KG1 (cell line): ENCODE data around the gene PCYT2.
A peak's percentile ranks its signal among the peaks of the same experiment; 100 is the strongest.

Experiments used
- DNase-seq: peaks from one replicate; lab custom pipeline; 2025; lab: John Stamatoyannopoulos, UW

The PCYT2 gene

DNA sequence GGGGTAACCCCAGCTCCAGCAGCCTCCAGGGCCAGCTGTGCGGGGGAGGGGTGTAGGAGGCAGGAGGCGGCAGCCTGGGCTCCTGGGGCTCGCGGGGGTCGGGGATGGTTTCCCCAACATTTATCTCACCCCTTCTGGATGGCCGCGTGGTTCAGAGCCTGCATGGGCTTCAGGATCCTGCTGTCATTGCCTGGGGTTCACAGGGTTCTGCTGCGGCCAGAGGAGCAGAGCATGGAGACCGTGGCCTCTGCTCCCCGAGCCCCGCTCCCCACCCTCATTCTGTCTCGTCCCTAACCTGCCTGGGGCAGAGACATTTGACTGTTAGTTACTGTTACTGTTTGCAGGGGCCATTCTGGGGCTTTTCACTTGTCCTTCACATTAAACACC is 31.0 kb upstream of the PCYT2 start:
- DNase-seq = no peak

- no peak for DNase-seq
Observed at GRCh38 chr17:81941484-81942166, 30.4 kb upstream of the PCYT2 start.

DNA sequence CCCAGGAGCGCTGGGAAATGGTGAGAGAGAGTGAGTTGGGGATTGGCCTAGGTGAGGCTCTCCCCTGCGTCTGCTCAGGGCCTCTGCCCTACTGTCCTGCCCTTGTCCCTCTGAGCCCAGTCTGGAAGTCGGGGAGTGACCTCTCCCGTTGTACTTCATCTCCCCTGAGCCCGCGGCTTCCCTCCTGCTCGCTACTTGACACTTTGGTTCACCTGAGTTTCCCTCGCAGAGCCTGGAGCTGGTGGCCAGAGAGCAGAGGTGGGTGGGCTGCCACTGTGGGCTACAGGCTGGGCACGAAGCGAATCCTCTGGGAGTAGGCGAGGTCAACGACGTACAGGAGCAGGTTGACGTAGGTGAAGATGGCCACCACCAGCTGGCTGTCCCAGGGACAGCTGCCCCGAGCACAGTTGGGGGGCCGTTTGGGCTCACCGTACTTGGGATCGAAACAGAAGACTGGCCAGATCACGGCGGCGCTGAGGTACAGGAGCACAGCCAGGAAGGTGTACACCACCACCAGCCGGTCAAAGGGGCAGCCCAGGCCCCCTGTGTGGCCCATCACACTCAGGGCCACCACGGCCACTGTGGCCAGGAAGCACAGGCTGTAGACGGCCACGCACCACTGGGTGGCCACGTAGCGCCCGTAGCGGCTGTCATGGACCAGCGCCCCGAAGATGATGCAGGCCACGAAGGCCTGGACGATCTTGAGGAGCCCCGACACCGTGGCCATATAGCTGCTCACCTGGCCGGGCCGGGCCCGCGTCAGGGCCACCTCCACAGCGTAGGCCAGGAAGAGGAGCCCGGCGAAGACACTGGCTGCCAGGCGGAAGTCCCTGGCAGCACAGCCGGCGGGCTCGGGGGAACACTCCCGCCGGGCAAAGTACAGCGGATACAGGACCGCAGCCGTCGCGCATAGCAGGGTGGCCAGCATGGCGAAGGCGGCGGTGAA is 29.6 kb upstream of the PCYT2 start:
- no peak for DNase-seq

- no peak for DNase-seq
Observed at GRCh38 chr17:81939881-81940385, 28.7 kb upstream of the PCYT2 start.

DNA sequence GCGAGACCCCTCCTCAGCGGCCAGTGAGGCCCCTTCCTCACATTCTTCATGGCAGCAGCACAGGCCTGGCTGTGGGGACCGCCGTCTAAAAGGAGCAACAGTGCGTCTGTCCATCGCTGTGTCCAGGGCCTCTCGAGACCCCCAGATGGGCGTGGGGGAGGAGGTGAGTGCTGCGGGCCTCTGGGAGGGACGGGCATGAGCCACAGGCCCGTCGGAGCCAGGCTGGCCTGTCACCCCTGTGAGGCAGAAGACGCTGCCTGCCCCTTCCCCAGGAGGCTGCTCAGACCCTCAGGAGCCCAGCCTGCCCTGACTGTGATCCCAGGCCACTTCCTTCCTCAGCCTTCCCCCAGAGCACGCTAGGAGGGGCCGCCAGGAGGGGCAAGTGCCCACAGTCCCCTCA is 28.0 kb upstream of the PCYT2 start:
- no peak for DNase-seq

GRCh38 chr17:81935709-81936084 is 24.5 kb upstream of the PCYT2 start:
- DNase-seq = no peak

DNA sequence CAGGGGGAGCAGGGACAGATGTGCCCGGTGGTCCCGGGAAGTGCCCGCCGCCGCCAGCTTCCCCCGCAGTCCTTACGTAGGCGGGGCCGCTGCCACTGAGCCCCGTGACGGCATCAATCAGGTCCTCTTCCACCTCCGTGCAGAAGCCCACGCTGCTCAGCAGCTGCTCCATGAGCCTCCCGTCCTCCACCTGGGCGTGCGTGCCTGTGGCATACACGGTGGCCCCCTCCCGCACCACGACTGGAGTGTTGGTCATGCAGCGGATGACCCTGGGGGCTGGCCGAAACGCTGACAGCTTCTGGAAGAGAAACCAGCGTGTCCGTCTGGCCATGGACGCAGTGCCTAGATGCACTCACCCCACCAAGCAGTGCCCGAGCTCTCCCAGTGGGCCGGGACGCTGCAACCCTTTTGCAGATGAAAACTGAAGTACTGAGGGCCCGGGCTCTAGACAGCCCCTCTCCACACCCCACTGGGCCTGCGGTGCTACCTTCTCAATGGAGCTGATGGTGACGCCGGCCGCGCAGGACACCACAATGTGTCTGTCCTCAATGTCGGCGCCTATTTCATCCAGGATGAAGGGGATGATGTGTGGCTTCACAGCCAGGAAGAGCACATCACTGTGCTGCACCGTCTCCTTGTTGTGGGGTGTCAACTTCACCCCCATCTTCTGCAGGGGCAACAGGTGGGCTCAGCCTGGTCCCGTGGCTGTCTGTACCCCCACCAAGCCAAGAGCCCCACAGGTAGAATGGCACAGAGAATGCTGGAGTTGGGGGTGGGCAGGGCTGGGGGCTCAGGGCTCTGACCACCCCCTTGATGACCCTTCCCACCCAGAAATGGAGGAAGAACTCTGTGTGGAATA is 23.9 kb upstream of the PCYT2 start:
- no peak for DNase-seq

DNA sequence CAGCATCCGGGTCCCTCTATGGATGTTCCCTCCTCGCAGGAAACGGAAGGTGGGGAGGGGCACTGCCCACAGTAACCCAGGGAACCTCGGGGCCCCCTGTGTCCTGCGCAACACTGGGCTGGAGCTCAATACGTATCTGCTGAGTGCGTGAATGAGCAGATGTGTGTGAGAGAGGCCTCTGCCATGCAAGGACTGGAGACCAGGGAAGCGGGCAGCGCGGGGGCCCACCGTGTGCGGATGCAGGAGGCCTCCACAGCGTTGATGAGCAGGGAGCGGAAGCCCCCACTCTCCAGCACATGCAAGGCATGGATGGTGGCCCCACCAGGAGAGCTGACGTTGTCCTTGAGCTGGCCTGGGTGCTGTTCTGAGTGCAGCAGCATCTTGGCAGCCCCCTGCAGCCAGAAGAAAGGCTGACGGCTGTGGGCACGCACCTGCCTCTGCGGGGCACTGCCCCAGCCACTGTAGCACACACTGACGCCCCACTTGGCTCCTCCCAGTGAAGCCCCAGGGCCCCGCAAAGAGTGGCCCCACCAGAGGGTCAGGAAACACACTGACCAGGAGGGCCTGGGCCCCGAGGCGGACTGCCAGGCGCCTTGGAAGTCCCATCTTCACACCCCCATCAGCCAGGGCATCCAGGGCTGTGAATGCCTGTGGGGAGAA is 23.0 kb upstream of the PCYT2 start:
- DNase-seq = no peak

DNA sequence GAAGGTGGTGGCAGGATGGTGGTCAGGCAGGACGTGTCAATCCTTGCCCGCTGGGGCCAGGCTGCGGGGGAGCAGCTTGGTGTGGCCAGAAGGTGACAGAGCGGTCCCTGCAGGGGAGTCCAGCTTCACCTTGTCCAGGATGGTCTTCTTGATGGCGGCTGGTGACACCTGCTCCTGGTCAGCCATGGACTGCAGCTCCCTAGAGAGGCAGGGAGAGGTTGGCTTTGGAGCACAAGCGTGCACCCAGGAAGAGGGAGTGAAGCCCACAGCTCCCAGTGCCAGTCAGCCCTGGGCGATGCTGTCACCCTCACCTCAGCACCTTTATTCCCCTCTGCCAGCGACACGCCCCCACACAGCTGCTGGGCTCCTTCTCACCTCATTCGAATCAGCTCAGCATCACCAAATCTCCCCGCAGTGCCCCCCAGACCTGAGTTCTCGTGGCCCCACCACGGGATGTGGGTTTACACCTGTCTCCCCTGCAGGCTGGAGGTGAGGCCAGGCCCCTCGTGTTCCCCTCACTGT is 22.0 kb upstream of the PCYT2 start:
- no peak for DNase-seq

GRCh38 chr17:81932333-81932983 is 21.3 kb upstream of the PCYT2 start:
- no peak for DNase-seq

DNA sequence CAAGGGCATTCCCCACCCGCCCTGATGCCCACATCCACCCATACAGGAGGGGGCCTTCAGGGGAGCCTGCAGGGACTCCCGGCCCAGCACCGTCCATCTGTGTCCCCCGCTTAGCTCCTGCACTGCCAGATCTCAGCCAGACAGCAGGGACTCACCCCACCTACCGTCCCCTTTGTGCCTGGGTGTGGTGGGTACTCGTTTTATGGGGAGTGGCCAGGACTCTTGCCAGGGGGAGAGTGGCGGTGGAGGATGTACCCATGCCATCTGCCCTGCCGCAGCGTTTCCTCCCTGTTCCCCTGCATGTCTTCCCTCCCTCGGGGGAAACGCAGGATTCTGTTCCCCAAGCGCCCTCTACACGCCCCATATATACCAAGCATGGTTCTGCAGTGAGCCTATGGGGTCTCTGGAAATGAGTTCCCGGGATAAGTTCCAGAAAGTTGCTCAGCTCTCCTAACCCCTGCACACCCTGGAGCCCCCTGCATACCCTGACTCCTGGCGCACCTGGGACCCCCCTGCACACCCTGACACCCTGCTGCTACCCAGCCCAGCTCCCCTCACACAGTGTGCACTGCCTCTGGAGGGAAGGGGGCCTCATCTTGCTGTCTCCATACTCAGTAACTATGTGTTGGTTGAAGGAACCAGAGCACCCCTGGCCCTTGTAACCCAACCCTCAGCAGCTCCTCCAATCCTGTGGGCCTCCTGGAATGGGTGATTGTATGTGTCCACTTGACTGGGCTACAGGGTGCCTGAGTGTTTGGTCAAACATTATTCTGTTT is 20.5 kb upstream of the PCYT2 start:
- DNase-seq = no peak

DNA sequence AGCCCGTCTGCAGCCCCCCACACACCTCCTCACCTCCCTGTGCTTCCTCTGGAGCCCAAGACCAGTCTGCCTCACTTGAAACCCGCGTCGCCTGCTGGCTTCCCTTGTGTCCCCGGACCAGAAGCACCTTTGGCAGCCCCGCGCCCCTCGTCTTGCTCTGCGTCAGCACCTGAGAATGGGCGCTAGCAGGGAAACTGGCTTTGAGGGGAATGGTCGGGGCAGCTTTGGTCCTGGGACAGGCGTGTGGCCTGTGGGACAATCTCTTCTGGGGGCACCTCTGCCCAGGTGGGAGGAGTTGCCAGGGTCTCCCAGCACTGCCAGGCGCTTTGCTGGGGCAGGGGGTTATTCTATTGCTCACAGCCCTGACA is 20.0 kb upstream of the PCYT2 start:
- no peak for DNase-seq

DNA sequence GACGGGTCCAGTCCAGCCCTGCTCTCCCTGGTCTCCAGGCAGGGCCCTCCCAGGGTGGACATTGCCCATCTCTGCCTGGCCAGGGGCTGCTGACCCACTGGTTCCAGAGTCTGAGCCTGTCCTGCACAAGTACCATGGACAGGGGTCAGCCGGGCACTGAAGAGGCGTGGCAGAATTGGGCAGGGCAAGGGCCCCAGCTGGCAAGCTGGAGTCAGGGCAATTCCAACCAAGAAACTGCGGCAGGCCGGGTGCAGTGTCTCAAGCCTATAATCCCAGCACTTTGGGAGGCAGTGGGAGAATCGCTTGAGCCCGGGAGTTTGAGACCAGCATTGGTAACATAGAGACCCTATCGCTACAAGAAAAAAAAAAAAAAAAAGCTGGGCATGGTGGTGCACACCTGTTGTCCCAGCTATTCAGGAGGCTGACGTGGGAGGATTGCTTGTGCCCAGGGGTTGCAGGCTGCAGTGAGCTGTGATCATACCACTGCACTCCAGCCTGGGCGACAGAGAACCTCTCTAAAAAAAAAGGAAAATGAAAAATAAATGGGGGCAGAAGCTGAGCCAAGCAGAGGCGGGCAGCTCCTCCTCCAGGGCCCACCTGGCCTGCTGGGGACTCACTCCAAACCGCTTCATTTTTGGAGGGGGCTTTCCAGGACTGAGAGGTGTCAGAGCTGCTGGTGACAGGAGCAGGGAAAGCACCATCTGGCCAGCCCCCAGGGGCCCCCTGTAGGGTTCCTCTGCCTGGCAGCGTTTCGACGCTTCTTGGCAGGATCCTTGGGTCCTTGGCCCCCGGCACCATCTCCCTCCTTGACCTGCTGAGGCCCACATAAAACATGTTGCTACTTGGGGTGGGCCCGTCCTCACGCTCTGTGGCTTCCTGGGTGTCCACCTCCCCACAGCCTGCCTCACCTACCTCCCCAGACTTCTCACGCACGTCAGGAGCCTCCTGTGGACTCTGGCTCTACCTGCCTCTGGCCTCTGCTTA is 19.2 kb upstream of the PCYT2 start:
- no peak for DNase-seq

- no peak for DNase-seq
Observed at GRCh38 chr17:81929253-81930141, 18.3 kb upstream of the PCYT2 start.

DNA sequence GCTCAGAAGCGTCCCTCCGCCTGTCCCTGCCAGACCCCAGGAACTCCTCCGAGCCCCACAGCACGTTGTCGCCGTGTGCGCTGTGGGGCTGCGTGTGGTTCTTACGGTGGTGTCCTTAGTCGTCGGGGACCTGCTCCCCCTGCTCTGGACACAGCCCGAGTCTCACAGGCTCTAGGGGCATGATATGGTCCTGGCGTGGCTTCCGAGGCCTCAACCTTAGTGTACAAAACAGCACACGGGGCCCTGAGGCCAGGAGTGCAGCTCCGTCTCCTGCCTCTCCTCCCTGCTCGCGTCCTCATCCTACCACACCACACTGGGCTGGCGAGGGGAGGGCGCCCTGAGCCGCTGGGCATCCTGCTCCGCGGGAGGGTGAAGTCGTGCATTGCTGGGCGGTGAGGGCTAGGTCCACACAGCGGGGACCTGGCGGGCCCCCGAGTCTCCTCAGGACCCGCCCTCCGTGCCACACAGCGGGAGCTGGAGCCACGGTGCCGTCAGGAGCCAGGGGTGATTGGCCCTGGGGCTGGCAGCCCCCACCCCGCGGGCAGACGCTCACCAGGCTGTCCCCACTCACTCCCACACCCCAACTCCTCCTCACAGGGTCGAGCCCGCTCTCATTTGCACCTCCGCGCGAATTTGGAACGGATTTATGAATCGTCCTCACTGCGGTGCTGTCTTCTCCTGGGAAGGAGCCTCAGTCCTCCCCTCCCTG is 17.5 kb upstream of the PCYT2 start:
- DNase-seq = no peak

GRCh38 chr17:81927653-81928543 is 16.7 kb upstream of the PCYT2 start, which contains the start of gene MAFG:
Gene MAFG (minus strand): TSS chr17:81927735. CDS start chr17:81923185, 4,550 bp downstream.
- peak; percentile 92 for DNase-seq
